ENCODE measurements around the gene POP4.

DNA sequence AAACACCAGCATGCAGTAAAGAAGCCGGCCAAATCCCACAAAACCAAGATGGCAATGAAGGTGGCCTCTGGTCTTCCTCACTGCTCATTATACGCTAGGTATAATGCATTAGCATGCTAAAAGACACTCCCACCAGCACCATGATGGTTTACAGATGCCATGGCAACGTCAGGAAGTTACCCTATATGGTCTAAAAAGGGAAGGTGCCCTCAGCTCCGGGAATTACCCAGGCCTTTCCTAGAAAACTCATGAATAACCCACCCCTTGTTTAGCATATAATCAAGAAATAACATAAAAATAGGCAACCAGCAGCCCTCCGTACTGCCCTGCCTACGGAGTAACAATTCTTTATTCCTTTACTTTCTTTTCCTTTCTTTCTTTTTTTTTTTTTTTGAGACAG is 38.1 kb downstream of the POP4 start:
- TF ChIP-seq, protein P1, sequence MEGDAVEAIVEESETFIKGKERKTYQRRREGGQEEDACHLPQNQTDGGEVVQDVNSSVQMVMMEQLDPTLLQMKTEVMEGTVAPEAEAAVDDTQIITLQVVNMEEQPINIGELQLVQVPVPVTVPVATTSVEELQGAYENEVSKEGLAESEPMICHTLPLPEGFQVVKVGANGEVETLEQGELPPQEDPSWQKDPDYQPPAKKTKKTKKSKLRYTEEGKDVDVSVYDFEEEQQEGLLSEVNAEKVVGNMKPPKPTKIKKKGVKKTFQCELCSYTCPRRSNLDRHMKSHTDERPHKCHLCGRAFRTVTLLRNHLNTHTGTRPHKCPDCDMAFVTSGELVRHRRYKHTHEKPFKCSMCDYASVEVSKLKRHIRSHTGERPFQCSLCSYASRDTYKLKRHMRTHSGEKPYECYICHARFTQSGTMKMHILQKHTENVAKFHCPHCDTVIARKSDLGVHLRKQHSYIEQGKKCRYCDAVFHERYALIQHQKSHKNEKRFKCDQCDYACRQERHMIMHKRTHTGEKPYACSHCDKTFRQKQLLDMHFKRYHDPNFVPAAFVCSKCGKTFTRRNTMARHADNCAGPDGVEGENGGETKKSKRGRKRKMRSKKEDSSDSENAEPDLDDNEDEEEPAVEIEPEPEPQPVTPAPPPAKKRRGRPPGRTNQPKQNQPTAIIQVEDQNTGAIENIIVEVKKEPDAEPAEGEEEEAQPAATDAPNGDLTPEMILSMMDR (IDR thresholded peaks at IDR 0.05), result no peak
- no peak for TF ChIP-seq POLR2A (IDR thresholded peaks at IDR 0.05)

Measured in esophagus squamous epithelium (tissue), 4 donors.